Fibroblast of pulmonary artery (primary cell): Measurements from ENCODE around the gene ACSBG1.

Experiments
- DNase-seq: peaks from one replicate; pipeline ENCODE4 v3.0.0-alpha.2; 2010; ENCODE audit warnings: low read depth
- H3K4me3 ChIP-seq: replicated peaks from 2 replicates; pipeline ENCODE4 v1.5.1; 2011; ENCODE audit warnings: low read depth, mild to moderate bottlenecking, control low read depth, low read length, moderate library complexity
- TF ChIP-seq, protein P1 (sequence below): IDR thresholded peaks from 2 replicates; pipeline ENCODE4 v1.5.1; 2011; ENCODE audit warnings: mild to moderate bottlenecking, control low read depth, low read length, inconsistent platforms; ENCODE audit errors: missing control alignments

Gene ACSBG1

DNA sequence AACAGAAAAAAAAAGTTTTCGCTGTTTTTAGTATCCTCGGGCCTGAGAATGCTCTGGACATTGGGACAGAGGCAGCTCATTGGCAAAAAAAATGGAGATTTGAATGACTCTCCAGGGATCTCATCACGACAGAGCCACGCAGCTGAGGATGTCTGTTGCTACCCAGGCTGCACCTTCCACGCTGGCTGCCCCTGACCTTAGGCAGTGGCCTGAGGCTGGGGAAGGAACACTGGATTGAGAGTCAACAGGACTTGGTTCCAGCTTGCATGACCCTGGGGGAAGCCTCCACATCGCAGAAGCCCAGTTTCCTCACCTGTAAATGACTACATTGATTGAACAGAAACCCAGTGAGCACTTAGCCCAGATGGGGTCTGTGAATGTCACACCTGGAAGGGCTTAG is 8.7 kb upstream of the ACSBG1 start:
- no peak overlapping the region for H3K4me3 ChIP-seq
- TF ChIP-seq, protein P1, sequence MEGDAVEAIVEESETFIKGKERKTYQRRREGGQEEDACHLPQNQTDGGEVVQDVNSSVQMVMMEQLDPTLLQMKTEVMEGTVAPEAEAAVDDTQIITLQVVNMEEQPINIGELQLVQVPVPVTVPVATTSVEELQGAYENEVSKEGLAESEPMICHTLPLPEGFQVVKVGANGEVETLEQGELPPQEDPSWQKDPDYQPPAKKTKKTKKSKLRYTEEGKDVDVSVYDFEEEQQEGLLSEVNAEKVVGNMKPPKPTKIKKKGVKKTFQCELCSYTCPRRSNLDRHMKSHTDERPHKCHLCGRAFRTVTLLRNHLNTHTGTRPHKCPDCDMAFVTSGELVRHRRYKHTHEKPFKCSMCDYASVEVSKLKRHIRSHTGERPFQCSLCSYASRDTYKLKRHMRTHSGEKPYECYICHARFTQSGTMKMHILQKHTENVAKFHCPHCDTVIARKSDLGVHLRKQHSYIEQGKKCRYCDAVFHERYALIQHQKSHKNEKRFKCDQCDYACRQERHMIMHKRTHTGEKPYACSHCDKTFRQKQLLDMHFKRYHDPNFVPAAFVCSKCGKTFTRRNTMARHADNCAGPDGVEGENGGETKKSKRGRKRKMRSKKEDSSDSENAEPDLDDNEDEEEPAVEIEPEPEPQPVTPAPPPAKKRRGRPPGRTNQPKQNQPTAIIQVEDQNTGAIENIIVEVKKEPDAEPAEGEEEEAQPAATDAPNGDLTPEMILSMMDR: no peak
- DNase-seq: no peak

DNA sequence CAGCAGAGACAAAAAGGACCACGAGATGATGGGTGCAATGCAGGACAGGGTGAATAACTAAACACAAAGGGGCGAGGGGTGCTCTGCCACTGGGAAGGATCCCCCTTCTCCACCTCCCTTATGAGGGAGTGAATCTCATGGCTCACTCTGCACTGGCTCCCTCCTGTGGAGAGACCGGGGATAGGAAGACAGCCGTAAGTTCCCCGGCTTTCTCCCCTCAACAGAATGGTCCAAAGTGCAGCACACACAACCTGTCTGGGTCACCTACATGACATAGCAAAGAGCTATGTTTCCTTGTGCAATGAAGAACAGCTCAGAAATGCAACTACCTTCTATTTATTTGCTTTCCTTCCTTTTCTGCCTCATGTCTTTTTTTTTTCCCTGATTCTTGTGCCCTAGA is 7.8 kb upstream of the ACSBG1 start:
- TF ChIP-seq, protein P1: peak; percentile 51
- no peak overlapping the region for H3K4me3 ChIP-seq
- DNase-seq: peak; percentile 9

DNA sequence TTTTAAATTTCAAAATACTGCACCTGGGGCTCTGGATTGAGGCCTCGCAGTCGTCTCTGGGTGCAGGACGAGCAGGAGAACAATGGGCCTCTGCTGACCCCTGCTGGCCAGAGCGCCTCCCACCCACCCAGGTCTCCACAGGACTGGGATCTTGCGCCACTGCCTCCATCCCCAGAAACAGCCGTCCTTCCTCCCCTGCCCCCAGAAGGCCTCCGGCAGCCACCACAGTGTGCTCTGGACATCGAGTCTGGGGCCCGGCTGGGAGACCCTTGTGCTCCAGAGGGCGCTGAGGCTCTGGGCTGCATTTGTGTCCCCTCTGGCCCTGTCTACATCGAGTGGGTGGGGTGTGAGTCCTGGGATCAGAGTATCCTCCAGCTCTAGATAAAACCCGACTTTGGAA is 6.7 kb upstream of the ACSBG1 start:
- TF ChIP-seq, protein P1: peak; percentile 87
- DNase-seq: peak; percentile 80
- no peak overlapping the region for H3K4me3 ChIP-seq

DNA sequence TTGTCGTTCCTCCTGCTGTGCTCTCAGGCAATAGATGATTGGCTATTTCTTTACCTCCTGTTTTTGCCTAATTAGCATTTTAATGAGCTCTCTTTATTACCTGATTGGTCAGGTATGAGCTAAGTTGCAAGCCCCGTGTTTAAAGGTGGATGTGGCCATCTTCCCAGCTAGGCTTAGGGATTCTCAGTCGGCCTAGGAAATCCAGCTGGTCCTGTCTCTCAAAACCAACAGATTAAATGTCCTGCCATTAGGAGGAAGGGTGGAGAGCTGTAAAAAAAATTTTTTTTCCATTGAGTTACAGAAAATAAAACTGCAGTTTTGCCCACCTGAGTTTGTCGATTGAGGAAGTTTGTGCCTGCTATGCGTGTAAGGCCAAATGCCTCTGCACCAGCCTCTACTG is 5.4 kb upstream of the ACSBG1 start:
- H3K4me3 ChIP-seq: no peak overlapping the region
- TF ChIP-seq, protein P1: no peak
- no peak for DNase-seq

DNA sequence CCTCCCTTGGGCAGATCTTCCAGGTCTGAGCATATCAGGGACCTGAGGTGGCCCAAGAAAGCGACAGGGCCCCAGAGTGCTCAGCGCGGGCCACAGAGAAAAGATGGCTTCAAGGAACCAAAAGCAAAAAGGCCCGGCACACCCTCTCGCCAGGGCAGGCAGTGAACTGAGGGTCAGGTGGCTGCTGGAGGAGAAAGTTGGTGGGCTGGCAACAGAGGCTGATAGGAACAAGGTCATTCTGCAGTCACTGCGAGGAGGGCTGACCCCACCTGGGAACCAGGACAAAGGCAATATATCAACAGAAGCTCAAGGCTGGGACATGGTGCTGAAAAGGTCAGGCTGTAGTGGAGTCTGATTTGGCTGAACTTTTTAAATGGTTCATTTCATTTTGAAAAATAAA is 2.8 kb upstream of the ACSBG1 start:
- DNase-seq: no peak
- TF ChIP-seq, protein P1: no peak
- no peak overlapping the region for H3K4me3 ChIP-seq

DNA sequence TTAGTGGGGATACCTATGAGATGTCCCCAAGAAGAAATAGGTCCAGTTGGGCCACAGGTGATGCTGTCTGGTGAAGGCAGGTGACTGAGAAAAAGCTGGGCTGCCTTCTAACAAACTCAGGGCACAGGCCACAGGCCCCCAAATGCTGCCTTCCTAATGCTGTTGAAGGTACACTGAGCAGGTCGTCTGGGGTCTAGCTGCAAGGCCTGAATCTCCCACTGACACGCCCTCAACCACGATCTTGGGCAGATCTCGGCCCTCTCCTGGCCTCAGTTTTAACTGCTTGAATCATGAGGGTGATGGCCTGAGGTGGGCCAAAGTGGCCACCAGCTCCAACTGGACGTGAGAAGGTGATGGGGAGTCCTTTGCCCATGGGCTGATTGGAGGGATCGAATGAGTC is 2.1 kb upstream of the ACSBG1 start:
- TF ChIP-seq, protein P1: no peak
- no peak for DNase-seq
- H3K4me3 ChIP-seq: no peak overlapping the region

DNA sequence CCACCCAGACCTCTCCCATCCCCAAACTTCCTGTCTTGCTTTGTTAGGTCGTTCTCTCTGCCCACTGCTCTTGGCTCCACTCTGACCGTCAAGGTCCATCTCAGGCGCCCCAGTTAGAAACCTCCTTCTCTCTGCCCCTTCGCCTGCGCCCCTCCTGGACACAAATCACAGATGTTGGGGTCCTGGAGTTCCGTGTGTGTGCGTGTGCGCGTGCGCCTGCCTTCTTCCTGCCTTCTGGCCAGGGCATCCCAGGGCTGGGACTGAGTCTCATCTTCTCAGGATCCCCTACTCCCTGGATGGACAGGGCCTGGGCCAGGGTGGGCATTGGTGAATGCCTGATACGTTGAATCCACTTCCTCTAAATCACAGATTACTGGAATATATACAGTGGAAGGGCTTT is 869 bp downstream of the ACSBG1 start:
- no peak for DNase-seq
- TF ChIP-seq, protein P1: no peak
- no peak overlapping the region for H3K4me3 ChIP-seq
